AG04449 (cell line): Measurements from ENCODE around the gene DBP.

ENCODE experiments used
- CTCF ChIA-PET: fragments of 350-600 bp; formaldehyde crosslinking; extraction: SDS; loops from one replicate; lab custom pipeline; 2021; ENCODE audit warnings: antibody characterized with exemption; lab: Yijun Ruan, JAX
- POLR2A ChIA-PET: fragments of 400-600, 350-600 bp; formaldehyde crosslinking; extraction: SDS; loops from one replicate; lab custom pipeline; 2020; ENCODE audit warnings: antibody characterized with exemption, inconsistent platforms; lab: Yijun Ruan, JAX
- DNase-seq: peaks from one replicate; pipeline ENCODE4 v3.0.0-alpha.2; 2010; ENCODE audit warnings: low read depth, low spot score
- H3K4me3 ChIP-seq: 2 replicates; pipeline ENCODE4 v1.5.1; 2011; ENCODE audit warnings: low read depth, mild to moderate bottlenecking, control low read depth, low read length
- TF ChIP-seq, protein P1 (sequence below): IDR thresholded peaks from one replicate; pipeline ENCODE4 v1.5.1; 2011; ENCODE audit warnings: mild to moderate bottlenecking, moderate library complexity, low read length, control low read depth, inconsistent platforms; ENCODE audit not compliant: insufficient read depth; ENCODE audit errors: missing control alignments

Gene DBP

GRCh38 chr19:48613852-48614435 is 23.2 kb downstream of the DBP start:
- no peak overlapping the region for H3K4me3 ChIP-seq
- ChIA-PET CTCF (interaction anchor here (1.3 kb wide), 1 partner anchor 25 kb away, joined by 5 read pairs; no protein-coding TSS in a partner anchor), POLR2A (interaction anchor here (0.5 to 0.9 kb wide), 3 partner anchors 10 to 96 kb away, joined by 3 to 5 read pairs (median 3); no protein-coding TSS in a partner anchor)
- TF ChIP-seq, protein P1, sequence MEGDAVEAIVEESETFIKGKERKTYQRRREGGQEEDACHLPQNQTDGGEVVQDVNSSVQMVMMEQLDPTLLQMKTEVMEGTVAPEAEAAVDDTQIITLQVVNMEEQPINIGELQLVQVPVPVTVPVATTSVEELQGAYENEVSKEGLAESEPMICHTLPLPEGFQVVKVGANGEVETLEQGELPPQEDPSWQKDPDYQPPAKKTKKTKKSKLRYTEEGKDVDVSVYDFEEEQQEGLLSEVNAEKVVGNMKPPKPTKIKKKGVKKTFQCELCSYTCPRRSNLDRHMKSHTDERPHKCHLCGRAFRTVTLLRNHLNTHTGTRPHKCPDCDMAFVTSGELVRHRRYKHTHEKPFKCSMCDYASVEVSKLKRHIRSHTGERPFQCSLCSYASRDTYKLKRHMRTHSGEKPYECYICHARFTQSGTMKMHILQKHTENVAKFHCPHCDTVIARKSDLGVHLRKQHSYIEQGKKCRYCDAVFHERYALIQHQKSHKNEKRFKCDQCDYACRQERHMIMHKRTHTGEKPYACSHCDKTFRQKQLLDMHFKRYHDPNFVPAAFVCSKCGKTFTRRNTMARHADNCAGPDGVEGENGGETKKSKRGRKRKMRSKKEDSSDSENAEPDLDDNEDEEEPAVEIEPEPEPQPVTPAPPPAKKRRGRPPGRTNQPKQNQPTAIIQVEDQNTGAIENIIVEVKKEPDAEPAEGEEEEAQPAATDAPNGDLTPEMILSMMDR = no peak
- DNase-seq = no peak

DNA sequence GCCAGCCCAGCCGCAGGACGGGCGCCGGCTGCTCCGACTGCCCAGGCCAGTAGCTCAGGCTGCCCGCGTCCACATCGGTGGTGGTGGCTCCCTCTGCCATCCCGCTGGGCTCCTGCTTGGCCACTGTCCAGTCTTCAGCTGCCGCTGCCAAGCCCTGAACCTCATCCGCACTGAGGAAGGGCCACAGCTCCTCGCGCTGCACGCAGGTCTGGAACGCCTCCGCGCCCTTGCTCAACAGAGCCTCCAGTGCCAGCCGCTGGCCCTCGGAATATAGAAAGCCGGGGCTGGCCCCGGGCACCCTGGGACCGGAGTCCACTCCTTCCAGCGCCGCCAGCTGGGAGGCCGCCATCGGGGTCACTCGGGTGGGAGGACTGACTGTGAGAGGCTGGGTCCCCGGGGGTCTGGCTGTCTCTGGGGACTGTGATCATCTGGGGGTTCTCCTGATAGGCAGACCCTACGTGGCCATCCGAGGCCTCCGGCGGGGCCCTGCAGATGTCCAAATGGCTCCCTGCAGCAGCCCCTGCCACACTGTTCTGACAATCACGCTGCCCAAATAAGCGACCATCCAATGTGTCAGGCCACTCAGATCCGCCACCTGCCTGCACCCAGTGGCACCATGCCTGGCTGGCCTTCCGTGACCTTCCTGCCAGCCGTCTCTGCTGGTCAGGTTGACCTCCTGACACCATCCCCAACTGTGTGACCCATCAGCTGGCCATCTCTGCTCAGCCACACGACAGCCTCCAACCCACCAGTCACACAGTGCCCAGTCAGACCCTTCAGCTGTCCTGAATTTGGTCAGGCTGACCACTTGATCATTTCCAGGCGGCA is 23.9 kb downstream of the DBP start:
- TF ChIP-seq, protein P1 = no peak
- CTCF ChIA-PET = interaction anchor here (1.3 kb wide), 1 partner anchor 24 kb away, joined by 5 read pairs; no protein-coding TSS in a partner anchor
- H3K4me3 ChIP-seq = no peak overlapping the region
- POLR2A ChIA-PET = interaction anchor here (0.5 to 0.9 kb wide), 2 partner anchors 45 to 95 kb away, joined by 3 read pairs; no protein-coding TSS in a partner anchor
- DNase-seq = no peak

DNA sequence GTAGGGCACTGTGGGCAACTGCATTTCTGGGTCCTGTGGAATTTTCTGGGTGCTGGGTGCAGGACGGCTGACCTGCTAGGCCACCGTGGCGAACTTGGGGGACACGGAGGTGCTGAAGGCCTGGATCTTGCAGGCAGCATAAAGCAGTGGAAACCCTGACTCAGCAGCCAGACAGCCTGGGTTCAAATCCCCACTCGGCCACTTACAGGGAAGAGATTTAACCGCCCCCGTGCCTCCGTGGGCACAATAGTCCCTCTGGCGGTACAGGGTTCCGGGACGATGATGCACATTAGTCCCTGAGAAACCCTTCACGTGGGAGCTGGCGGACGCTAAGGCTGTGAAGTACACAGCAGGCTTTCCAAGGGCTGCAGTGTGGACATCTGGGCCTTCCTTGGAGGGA is 25.3 kb downstream of the DBP start:
- CTCF ChIA-PET = interaction anchor here (0.9 kb wide), 1 partner anchor 23 kb away, joined by 3 read pairs; no protein-coding TSS in a partner anchor
- H3K4me3 ChIP-seq = no peak overlapping the region
- POLR2A ChIA-PET = interaction anchor here (0.6 kb wide), 1 partner anchor 38 kb away, joined by 3 read pairs; no protein-coding TSS in a partner anchor
- DNase-seq = no peak
- TF ChIP-seq, protein P1 = no peak

DNA sequence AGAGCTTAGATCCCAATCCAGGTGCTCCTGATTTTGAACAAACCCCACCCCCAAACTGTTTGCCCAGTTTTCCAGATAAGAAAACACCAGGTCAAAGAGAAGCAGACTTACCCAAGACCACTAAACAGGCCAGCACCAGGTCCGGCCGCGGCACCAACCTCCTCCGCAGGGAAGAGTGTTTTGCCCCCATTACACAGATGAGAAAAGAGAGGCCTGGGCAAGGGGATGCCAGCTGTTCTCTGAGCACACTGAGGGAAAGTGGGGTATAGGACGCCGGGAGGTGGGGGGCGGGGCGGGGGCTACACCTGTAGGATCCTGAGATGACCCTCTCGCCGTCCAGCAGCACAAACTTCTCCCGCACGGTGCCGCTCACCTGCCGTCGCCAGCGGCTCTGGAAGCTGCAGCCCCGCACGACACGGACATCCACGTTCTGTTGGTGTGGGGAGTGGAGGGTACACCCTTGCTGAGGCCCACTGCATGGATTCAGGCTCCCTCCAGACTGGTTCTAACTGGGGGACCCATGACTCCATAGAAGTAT is 27.5 kb downstream of the DBP start:
- no peak overlapping the region for H3K4me3 ChIP-seq
- POLR2A ChIA-PET = interaction anchor here (2.8 kb wide), 1 partner anchor 9 kb away, joined by 28 read pairs; the partner anchor contains the start of genes RPL18 and SPHK2
- CTCF ChIA-PET = interaction anchor here (0.8 to 5.8 kb wide), 11 partner anchors 8 to 291 kb away, joined by 3 to 36 read pairs (median 7); partner anchors contain the start of genes RPL18 and SPHK2
- TF ChIP-seq, protein P1 = no peak
- DNase-seq = no peak

- CTCF ChIA-PET = interaction anchor here (0.8 to 5.8 kb wide), 16 partner anchors 9 to 340 kb away, joined by 3 to 36 read pairs (median 6); partner anchors contain the start of genes KDELR1, RPL18 and SPHK2
- DNase-seq = no peak
- no peak overlapping the region for H3K4me3 ChIP-seq
- POLR2A ChIA-PET = interaction anchor here (0.6 to 2.8 kb wide), 2 partner anchors 9 to 196 kb away, joined by 4 to 28 read pairs; partner anchors contain the start of genes RPL18 and SPHK2
- TF ChIP-seq, protein P1 = peak; percentile 66
Observed at GRCh38 chr19:48608798-48609263, 28.3 kb downstream of the DBP start.
